A673 (cell line): ENCODE measurements around the gene ABHD10.

ENCODE experiments used
- EZH2 ChIP-seq: fragments of 200-600 bp; sonication (generic); IDR thresholded peaks from 2 replicates; pipeline ENCODE4 v1.6.1; 2017; ENCODE audit warnings: borderline replicate concordance, low read depth, mild to moderate bottlenecking, mixed read lengths, antibody characterized with exemption, low read length; ENCODE audit not compliant: poor library complexity, severe bottlenecking
- TF ChIP-seq, protein P1 (sequence below): fragments of 300-800, 200-600 bp; sonication (generic); conservative IDR thresholded peaks from 2 replicates; pipeline ENCODE4 v1.5.1; 2017; ENCODE audit warnings: low read depth, mild to moderate bottlenecking, antibody characterized with exemption, low read length, moderate library complexity, mixed read lengths

DNA sequence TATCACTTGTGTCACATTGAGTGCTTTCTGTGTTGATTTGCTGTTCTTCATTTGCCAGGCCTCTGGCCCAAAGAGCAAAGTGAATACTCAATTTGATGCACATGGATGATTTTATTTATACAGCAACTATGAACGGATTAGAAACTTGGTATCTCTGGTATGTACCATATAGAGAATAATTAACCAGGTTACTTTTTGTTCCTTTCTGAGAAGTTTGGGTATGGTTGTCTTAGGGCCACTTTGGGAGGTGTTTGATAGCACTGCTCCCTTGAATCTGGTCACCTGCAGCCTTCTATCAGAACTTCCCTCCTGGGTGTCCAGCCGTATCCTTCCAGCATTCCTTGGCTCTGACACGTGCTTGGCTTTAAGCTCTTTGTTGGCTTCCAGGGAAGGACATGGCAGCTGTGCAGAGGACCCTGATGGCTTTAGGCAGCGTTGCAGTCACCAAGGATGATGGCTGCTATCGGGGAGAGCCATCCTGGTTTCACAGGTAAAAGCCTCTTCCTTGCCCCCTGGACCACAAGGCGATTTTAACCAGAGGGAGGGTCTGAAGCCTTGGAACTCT, 32.6 kb downstream of the ABHD10 start:
- TF ChIP-seq, protein P1, sequence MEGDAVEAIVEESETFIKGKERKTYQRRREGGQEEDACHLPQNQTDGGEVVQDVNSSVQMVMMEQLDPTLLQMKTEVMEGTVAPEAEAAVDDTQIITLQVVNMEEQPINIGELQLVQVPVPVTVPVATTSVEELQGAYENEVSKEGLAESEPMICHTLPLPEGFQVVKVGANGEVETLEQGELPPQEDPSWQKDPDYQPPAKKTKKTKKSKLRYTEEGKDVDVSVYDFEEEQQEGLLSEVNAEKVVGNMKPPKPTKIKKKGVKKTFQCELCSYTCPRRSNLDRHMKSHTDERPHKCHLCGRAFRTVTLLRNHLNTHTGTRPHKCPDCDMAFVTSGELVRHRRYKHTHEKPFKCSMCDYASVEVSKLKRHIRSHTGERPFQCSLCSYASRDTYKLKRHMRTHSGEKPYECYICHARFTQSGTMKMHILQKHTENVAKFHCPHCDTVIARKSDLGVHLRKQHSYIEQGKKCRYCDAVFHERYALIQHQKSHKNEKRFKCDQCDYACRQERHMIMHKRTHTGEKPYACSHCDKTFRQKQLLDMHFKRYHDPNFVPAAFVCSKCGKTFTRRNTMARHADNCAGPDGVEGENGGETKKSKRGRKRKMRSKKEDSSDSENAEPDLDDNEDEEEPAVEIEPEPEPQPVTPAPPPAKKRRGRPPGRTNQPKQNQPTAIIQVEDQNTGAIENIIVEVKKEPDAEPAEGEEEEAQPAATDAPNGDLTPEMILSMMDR: no peak
- no peak for TF ChIP-seq EZH2
